ENCODE results near the gene ZSCAN1. TPM values are rescaled to one million over a fixed set of nuclear protein-coding genes. Genes with fewer than 3 reads are reported as not detected.
A peak's percentile ranks its signal among the peaks of the same experiment; 100 is the strongest.

ZSCAN1 gene
- total RNA-seq, 1 experiment from 2014 or later = not detected

DNA sequence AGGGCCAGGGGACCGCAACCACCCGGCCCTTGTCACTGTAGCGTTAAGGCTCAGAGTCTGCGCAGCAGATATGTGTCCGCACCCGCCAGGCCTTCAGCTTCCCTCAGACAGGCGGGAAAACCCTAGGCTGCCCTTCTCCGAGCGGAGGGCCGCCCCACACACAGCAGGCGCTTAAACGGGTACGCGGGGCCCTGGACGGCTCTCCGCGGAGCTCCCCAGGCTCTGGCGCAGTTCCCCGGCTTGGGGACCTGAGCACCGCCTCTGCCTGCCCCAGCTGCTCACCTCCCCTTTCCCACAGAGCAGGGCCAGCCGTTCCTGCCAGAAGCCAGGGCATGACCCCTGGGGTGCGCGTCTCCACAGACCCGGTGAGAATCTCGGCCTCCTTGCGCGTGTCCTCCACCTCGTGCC, 25.9 kb downstream of the ZSCAN1 start:
- in situ Hi-C loops (cut with HindIII; ENCODE audit: low sequenced_read_pairs) = no loop called here
- DNase-seq (ENCODE audit: low spot score) = no peak

- in situ Hi-C loops (cut with HindIII; ENCODE audit: low sequenced_read_pairs) = no loop called here
- no peak for DNase-seq (ENCODE audit: low spot score)
These were observed 26.4 kb downstream of the ZSCAN1 start for GRCh38 chr19:58060231-58060630.

DNA sequence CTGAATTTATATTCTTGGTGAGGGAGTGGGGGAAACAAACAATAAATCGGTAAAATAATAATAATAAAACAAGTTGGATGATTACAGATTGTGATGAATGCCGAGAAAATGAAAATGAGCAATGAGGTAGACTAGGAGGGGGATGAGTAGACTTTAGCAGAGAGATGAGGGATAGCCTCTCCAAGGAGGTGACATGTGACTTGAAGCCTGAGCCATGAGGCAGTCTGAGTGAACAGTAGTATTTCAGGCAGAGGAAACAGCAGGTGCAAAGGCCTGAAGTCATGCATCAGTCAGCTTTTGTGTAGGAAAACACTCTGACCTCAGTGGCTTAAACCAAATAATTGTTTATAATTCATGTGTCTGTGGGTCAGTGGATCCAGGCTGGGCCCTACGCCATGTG, 29.9 kb downstream of the ZSCAN1 start:
- in situ Hi-C loops (cut with HindIII; ENCODE audit: low sequenced_read_pairs) = no loop called here
- DNase-seq (ENCODE audit: low spot score) = no peak

DNA sequence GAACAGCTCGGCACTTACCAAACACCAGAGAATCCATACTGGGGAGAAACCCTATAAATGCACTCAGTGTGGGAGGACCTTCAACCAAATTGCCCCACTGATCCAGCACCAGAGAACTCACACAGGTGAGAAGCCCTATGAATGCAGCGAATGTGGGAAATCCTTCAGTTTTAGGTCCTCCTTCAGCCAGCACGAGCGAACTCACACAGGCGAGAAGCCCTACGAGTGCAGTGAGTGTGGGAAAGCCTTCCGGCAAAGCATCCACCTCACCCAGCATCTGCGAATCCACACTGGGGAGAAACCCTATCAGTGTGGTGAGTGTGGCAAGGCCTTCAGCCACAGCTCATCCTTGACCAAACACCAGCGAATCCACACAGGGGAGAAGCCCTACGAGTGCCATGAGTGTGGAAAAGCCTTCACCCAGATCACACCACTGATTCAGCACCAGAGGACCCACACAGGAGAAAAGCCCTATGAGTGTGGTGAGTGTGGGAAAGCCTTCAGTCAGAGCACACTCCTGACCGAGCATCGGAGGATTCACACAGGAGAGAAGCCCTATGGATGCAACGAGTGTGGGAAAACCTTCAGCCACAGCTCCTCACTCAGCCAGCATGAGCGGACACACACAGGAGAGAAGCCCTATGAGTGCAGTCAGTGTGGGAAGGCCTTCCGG, 33.6 kb downstream of the ZSCAN1 start:
- in situ Hi-C loops (cut with HindIII; ENCODE audit: low sequenced_read_pairs) = no loop called here
- DNase-seq (ENCODE audit: low spot score) = no peak

DNA sequence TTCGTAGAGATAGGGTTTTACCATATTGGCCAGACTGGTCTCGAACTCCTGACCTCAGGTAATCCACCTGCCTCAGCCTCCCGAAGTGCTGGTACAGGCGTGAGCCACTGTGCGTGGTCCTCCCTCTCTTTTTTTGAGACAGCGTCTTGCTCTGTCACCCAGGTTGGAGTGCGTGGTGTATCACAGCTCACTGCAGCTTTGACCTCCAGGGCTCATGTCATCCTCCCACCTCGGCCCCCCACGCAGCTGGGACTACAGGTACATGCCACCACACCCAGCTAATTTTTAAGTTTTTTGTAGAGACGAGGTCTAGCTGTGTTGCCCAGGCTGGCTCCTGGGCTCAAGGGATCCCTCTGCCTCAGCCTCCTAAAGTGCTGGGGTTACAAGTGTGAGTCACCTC, 46.0 kb downstream of the ZSCAN1 start:
- no peak for DNase-seq (ENCODE audit: low spot score)
- in situ Hi-C loops (cut with HindIII; ENCODE audit: low sequenced_read_pairs) = loop anchor here (5.0 kb wide), 1 partner anchor 37 kb away; no protein-coding TSS in a partner anchor

GRCh38 chr19:58083021-58083420, 49.2 kb downstream of the ZSCAN1 start:
- in situ Hi-C loops (cut with HindIII; ENCODE audit: low sequenced_read_pairs) = no loop called here
- DNase-seq (ENCODE audit: low spot score) = no peak

GRCh38 chr19:58084596-58085347, 50.9 kb downstream of the ZSCAN1 start:
- in situ Hi-C loops (cut with HindIII; ENCODE audit: low sequenced_read_pairs) = no loop called here
- no peak for DNase-seq (ENCODE audit: low spot score)

DNA sequence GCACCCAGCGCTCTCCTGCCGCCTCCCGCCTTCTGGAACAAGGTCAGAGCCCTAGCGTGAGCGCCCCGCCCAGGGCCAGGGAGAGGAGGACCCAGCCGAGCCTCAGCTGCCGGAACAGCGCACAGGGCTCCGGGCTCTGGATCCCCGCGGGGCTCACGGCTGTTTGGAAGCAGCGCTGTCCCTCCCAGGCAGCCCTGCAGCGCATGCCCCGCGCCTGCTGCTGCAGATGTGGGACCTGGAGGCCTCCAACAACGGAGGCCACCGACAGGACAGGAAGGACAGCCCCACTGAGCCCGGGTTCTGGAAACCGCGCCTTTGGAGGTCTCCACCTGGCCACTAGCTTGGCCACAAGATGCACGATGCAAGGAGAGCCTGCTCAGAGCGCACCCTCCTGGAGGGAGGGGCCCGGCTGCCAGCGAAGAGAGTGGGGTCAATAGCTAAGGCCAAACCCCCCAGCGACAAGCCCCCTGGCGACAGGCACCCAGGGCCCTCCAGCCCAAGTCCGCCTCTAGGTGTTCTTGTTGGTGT, 51.6 kb downstream of the ZSCAN1 start:
- in situ Hi-C loops (cut with HindIII; ENCODE audit: low sequenced_read_pairs) = no loop called here
- DNase-seq (ENCODE audit: low spot score) = no peak

GRCh38 chr19:58086825-58087710, 53.2 kb downstream of the ZSCAN1 start:
- in situ Hi-C loops (cut with HindIII; ENCODE audit: low sequenced_read_pairs) = no loop called here
- no peak for DNase-seq (ENCODE audit: low spot score)

- DNase-seq (ENCODE audit: low spot score) = no peak
- in situ Hi-C loops (cut with HindIII; ENCODE audit: low sequenced_read_pairs) = no loop called here
These were observed 54.8 kb downstream of the ZSCAN1 start for GRCh38 chr19:58088521-58089052.

GRCh38 chr19:58089846-58090245, 56.0 kb downstream of the ZSCAN1 start:
- in situ Hi-C loops (cut with HindIII; ENCODE audit: low sequenced_read_pairs) = no loop called here
- DNase-seq (ENCODE audit: low spot score) = peak; percentile 44

DNA sequence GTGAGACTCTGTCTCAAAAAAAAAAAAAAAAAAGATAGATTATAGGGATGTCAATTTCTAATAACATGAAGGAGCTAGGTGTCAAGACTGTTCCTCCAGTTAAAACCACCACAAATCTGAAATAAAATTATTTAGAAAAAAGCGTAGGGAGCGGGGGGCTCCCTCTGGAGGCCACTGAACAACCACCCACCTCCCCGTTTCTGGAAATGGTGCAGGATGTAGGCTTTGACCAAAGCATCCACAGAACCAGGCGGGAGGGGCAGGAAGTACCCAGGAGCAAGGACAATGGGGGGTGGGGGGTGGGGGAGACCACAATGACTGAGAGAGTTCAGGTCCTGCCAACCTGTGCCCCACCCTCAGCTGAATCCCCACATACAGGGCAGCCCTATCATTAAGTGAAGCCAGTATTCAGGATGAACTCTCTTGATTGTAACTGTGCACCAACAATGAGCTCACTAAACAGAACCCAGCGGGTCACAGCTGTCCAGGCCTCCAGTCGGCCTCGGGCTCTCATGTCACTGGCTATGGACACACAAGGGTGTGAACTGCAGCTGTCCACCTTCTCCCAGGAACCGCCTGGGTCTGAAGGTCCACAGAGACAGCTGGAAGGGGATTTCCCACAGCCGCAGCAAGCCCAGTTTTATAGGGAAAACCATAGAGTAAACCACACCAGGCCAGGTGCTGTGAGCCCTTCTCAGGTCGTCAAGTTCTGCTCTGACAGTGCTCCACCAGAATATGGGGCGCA, 57.6 kb downstream of the ZSCAN1 start:
- in situ Hi-C loops (cut with HindIII; ENCODE audit: low sequenced_read_pairs) = no loop called here
- no peak for DNase-seq (ENCODE audit: low spot score)

- no peak for DNase-seq (ENCODE audit: low spot score)
- in situ Hi-C loops (cut with HindIII; ENCODE audit: low sequenced_read_pairs) = no loop called here
These were observed 59.2 kb downstream of the ZSCAN1 start for GRCh38 chr19:58093071-58093470.

DNA sequence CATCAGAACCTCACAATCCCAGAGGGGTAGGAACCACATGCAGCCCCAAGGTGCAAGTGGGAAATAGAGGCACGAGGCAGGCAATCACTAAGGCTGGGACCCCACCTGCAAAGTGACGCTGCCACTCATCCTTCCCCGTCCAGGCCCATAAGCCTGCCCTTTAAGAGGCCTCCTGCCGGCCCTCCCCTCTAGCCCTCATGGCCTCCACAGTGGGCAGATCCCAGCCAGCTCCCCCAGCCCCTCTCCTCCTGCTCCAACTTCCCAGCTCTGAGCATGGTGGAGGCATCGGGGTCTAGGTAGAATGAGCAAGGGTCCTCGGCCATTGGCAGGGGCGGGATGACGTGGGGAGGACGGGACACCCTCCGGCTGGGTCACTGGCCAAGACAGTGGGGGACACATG, 61.5 kb downstream of the ZSCAN1 start:
- in situ Hi-C loops (cut with HindIII; ENCODE audit: low sequenced_read_pairs) = no loop called here
- DNase-seq (ENCODE audit: low spot score) = no peak

- no peak for DNase-seq (ENCODE audit: low spot score)
- in situ Hi-C loops (cut with HindIII; ENCODE audit: low sequenced_read_pairs) = no loop called here
These were observed 63.1 kb downstream of the ZSCAN1 start for GRCh38 chr19:58096884-58097283.

DNA sequence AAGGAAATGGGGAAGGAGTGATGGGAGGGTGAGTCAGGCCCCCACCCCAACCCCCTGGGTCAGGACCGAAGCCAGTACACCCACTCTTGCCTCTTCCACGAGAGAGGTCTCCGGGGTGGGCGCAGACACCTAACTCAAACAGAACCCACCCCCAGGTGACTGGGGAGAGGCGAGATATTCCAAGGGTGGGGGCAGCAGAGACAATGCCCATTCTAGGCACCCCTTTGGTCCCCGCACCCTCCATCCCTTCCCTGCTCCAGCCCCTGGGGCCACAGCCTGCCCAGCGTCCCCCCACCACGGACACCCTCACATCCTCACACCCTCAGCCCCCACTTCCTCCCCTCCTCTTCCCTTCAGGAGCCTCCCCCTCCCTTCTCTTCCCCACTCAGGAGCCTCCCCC, 63.5 kb downstream of the ZSCAN1 start:
- DNase-seq (ENCODE audit: low spot score) = no peak
- in situ Hi-C loops (cut with HindIII; ENCODE audit: low sequenced_read_pairs) = no loop called here

- in situ Hi-C loops (cut with HindIII; ENCODE audit: low sequenced_read_pairs) = no loop called here
- peak; percentile 96 for DNase-seq (ENCODE audit: low spot score)
These were observed 64.2 kb downstream of the ZSCAN1 start, which contains the start of gene ZSCAN18 for GRCh38 chr19:58097781-58098681. TSS of gene ZSCAN18 (minus strand) at chr19:58098231. CDS start at chr19:58090267, 7,964 bp downstream.

- DNase-seq (ENCODE audit: low spot score) = no peak
- in situ Hi-C loops (cut with HindIII; ENCODE audit: low sequenced_read_pairs) = no loop called here
These were observed 64.8 kb downstream of the ZSCAN1 start for GRCh38 chr19:58098682-58098998.
